ENCODE data around the gene CUX1.
"Not testable (repeated sequence)": the region's sequence is repeated elsewhere in the genome, so short reads cannot be mapped to it uniquely, and the experiment has no call there.

The CUX1 gene

GRCh38 chr7:102317231-102318059 is 500.0 kb downstream of the CUX1 start:
- no peak for DNase-seq (ENCODE audit: low read depth in 1 of 2, low spot score in 1 of 2)
- no peak for TF ChIP-seq JUND (IDR thresholded peaks at IDR 0.05; ENCODE audit: low read depth)
- in situ Hi-C loops (cut with HindIII; ENCODE audit: low pct_unique_long_range_greater_than_20kb, low sequenced_read_pairs): no loop called here

DNA sequence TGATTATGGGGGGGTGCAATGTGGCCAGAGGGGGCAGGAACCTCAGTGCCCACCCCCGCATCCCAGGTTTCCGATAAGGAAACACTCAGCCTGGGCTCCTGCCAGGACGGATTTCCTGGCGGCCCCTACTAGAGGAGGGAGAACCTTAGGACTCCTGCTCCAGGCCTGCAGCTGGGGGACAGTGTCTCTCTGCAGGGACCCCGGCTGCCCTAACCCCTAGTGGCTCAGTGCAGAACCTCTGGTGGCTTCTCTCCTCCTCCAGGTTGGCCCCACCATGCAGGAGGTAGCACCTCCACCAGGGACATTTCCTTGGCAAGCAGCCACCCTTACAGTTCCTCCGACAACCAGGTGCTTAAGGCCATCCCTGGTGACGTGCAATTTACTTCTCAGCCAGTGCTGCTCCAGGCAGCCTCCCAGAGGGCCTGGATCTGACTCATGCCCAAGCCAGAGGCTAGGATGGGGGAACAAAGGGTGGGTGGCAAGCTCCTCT is 501.1 kb downstream of the CUX1 start:
- no peak for TF ChIP-seq JUND (IDR thresholded peaks at IDR 0.05; ENCODE audit: low read depth)
- peak in 1 of 2 experiments; percentile 19 for DNase-seq (ENCODE audit: low read depth in 1 of 2, low spot score in 1 of 2)
- in situ Hi-C loops (cut with HindIII; ENCODE audit: low pct_unique_long_range_greater_than_20kb, low sequenced_read_pairs): no loop called here

GRCh38 chr7:102319671-102320070 is 502.2 kb downstream of the CUX1 start:
- no peak for DNase-seq (ENCODE audit: low read depth in 1 of 2, low spot score in 1 of 2)
- in situ Hi-C loops (cut with HindIII; ENCODE audit: low pct_unique_long_range_greater_than_20kb, low sequenced_read_pairs): no loop called here
- TF ChIP-seq JUND (IDR thresholded peaks at IDR 0.05; ENCODE audit: low read depth): no peak

DNA sequence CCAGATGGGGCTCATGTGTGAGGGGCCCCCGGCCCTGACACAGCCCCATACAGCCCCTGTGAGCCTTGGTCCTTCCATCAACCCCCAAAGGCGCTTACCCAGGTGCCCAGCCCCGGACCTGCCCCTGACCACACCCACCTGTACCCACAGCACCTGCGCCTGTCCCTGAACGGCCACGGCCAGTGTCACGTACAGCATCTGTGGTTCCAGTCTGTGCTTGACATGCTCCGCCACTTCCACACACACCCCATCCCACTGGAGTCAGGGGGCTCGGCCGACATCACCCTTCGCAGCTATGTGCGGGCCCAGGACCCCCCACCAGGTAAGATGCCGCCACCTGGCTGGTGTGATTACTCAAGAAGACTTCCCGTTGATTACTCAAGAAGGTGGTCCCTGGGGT is 502.8 kb downstream of the CUX1 start:
- no peak for TF ChIP-seq JUND (IDR thresholded peaks at IDR 0.05; ENCODE audit: low read depth)
- in situ Hi-C loops (cut with HindIII; ENCODE audit: low pct_unique_long_range_greater_than_20kb, low sequenced_read_pairs): no loop called here
- DNase-seq (ENCODE audit: low read depth in 1 of 2, low spot score in 1 of 2): no peak

- in situ Hi-C loops (cut with HindIII; ENCODE audit: low pct_unique_long_range_greater_than_20kb, low sequenced_read_pairs): no loop called here
- DNase-seq (ENCODE audit: low read depth in 1 of 2, low spot score in 1 of 2): no peak
- no peak for TF ChIP-seq JUND (IDR thresholded peaks at IDR 0.05; ENCODE audit: low read depth)
Observed at GRCh38 chr7:102320601-102321350, 503.4 kb downstream of the CUX1 start.

DNA sequence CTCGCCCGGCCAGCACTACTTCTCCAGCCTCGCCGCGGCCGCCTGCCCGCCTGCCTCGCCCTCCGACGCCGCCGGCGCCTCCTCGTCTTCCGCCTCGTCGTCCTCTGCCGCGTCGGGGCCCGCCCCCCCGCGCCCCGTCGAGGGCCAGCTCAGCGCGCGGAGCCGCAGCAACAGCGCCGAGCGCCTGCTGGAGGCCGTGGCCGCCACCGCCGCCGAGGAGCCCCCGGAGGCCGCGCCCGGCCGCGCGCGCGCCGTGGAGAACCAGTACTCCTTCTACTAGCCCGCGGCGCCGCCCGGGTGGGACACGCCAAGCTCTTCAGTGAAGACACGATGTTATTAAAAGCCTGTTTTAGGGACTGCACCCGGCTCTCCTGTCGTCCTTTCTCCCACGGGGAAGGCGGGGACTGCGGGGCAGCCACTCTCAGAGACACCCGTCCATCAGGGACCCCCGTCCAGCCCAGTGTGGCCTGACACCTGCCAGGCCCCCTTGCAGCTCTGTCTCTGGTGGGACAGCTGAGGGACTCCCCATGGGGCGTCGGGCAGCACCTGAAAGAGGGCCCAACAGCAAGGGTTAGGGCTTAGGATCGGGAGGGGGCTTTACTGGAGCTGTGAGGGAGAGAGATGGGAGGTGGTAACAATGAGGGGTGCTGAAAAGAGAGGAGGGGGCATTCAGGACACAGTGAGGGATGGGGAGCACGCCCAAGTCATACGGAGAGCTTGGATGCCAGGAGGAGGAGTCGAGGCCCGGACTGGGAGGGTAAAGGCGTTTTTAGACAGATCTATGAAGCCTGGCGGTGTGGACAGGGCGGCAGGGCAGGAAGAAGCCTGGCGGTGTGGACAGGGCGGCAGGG is 504.1 kb downstream of the CUX1 start:
- in situ Hi-C loops (cut with HindIII; ENCODE audit: low pct_unique_long_range_greater_than_20kb, low sequenced_read_pairs): no loop called here
- no peak for DNase-seq (ENCODE audit: low read depth in 1 of 2, low spot score in 1 of 2)
- TF ChIP-seq JUND (IDR thresholded peaks at IDR 0.05; ENCODE audit: low read depth): no peak

DNA sequence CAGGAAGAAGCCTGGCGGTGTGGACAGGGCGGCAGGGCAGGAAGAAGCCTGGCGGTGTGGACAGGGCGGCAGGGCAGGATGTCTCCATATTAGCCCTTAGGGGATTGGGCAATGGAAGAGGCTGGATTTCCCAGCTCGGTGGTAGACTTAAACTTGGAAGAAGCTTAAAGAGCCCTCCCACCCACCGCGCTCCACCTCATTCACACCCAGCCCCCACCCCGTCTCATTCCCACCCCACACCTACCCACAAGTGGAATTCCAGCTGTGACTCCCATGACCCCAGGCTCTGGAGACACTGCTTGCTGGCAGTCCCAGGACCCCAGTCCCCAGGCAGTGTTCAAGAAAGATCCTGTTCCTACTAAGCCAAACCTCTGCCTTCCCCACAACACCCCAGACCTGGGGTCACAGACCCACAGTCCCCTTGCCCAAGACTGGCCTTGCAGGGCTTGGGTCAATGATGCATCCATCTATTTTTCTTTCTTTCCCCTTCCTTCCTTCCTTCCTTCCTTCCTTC is 504.8 kb downstream of the CUX1 start:
- DNase-seq (ENCODE audit: low read depth in 1 of 2, low spot score in 1 of 2): no peak
- in situ Hi-C loops (cut with HindIII; ENCODE audit: low pct_unique_long_range_greater_than_20kb, low sequenced_read_pairs): no loop called here
- no peak for TF ChIP-seq JUND (IDR thresholded peaks at IDR 0.05; ENCODE audit: low read depth)

GRCh38 chr7:102323914-102324195 is 506.4 kb downstream of the CUX1 start:
- DNase-seq (ENCODE audit: low read depth in 1 of 2, low spot score in 1 of 2): no peak
- in situ Hi-C loops (cut with HindIII; ENCODE audit: low pct_unique_long_range_greater_than_20kb, low sequenced_read_pairs): no loop called here
- no peak for TF ChIP-seq JUND (IDR thresholded peaks at IDR 0.05; ENCODE audit: low read depth)

- DNase-seq (ENCODE audit: low read depth in 1 of 2, low spot score in 1 of 2); in situ Hi-C loops (cut with HindIII; ENCODE audit: low pct_unique_long_range_greater_than_20kb, low sequenced_read_pairs): not testable (repeated sequence)
Observed at GRCh38 chr7:102325106-102325505, 507.7 kb downstream of the CUX1 start.

DNA sequence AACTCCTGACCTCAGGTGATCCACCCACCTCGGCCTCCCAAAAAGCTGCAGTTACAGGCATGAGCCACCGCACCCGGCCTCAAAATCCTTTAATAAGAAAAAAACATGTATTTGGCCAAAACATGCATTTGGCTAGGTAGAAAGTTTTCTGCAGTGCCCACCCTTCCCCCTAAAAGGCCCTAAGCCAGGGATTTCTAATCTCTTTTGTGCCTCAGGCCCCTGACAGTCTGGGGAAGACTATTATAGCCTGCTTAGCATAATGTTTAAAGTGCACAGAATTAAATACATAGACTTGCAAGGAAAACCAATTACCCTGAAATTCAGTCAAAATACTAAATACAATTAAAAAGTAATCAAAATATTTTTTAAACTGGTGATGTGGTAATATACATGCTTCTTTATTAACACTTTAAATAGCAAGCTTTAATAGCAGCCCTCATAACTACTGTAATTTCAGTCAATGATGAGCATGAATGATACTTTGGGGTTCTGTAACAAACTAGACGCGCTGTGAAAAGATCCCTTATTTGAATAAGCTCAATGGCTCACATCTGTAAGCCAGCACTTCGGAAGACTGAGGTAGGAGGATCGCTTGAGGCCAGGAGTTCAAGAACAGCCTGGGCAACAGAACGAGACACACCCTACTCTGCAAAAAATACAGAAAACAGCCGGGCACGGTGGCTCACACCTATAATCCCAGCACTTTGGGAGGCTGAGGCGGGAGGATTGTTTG is 508.9 kb downstream of the CUX1 start:
- no peak for TF ChIP-seq JUND (IDR thresholded peaks at IDR 0.05; ENCODE audit: low read depth)
- DNase-seq (ENCODE audit: low read depth in 1 of 2, low spot score in 1 of 2): no peak
- in situ Hi-C loops (cut with HindIII; ENCODE audit: low pct_unique_long_range_greater_than_20kb, low sequenced_read_pairs): no loop called here

GRCh38 chr7:102327183-102327582 is 509.8 kb downstream of the CUX1 start:
- in situ Hi-C loops (cut with HindIII; ENCODE audit: low pct_unique_long_range_greater_than_20kb, low sequenced_read_pairs); DNase-seq (ENCODE audit: low read depth in 1 of 2, low spot score in 1 of 2): not testable (repeated sequence)

- DNase-seq (ENCODE audit: low read depth in 1 of 2, low spot score in 1 of 2); in situ Hi-C loops (cut with HindIII; ENCODE audit: low pct_unique_long_range_greater_than_20kb, low sequenced_read_pairs): not testable (repeated sequence)
Observed at GRCh38 chr7:102328863-102329262, 511.4 kb downstream of the CUX1 start.

GRCh38 chr7:102329366-102329765 is 511.9 kb downstream of the CUX1 start:
- DNase-seq (ENCODE audit: low read depth in 1 of 2, low spot score in 1 of 2): not testable (repeated sequence)

DNA sequence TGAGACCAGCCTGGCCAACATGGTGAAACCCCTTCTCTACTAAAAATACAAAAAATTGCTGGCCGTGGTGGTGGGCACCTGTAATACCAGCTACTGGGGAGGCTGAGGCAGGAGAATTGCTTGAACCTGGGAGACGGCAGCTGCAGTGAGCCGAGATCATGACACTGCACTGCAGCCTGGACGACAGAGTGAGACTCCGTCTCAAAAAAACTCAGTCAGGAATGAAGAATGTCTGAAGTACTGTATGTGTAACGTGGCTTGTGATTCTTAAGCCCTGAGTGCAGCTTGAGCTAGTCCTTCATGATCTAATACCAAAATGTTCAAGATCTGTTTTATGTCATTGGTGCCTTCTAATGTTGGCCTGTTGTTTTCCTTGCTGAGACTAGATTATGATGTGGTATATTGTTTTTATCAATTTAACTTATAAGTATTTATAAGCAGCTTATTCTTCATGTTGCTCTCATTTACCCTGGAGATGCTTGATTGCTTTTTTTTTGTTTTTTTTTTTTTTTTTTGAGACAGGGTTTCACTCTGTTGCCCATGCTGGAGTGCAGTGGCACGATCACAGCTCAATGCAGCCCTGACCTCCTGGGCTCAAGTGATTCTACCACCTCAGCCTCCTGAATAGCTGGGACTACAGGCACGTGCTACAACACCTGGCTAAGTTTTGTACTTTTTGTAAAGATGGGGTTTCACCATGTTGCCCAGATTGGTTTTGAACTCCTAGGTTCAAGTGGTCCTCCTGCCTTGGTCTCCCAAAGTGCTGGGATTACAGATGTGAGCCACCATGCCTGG is 513.4 kb downstream of the CUX1 start:
- DNase-seq (ENCODE audit: low read depth in 1 of 2, low spot score in 1 of 2); in situ Hi-C loops (cut with HindIII; ENCODE audit: low pct_unique_long_range_greater_than_20kb, low sequenced_read_pairs): not testable (repeated sequence)

More at GRCh38 chr7:102329366-102329765, 511.9 kb downstream of the CUX1 start:
- in situ Hi-C loops (cut with HindIII; ENCODE audit: low pct_unique_long_range_greater_than_20kb, low sequenced_read_pairs): not testable (repeated sequence)
